Activated CD4-positive, alpha-beta T cell treated with anti-CD3 and anti-CD28 coated beads for 36 hours (primary cell): ENCODE measurements around the gene CARM1. TPM values are rescaled to one million over a fixed set of nuclear protein-coding genes. Genes with fewer than 3 reads are reported as not detected.

Source experiments
- ATAC-seq: fragments of 200-7000 bp; cut with Tn5 transposase; one replicate; pipeline ENCODE4 v1.10.0; 2021; ENCODE audit warnings: mild to moderate bottlenecking, moderate library complexity
- CTCF ChIA-PET: fragments of 350-600 bp; sonication (Branson Sonifier 250); formaldehyde crosslinking; loops from one replicate; lab custom pipeline; 2021; ENCODE audit warnings: antibody characterized with exemption; lab: Charles Lee
- POLR2A ChIA-PET: fragments of 350-600 bp; sonication (Branson Sonifier 250); formaldehyde crosslinking; loops from one replicate; lab custom pipeline; 2021; ENCODE audit warnings: antibody characterized with exemption, inconsistent platforms; lab: Charles Lee
- DNase-seq: peaks from one replicate; pipeline ENCODE4 v3.0.0-alpha.2; 2020
- H3K27ac Mint-ChIP-seq: one replicate; pipeline ENCODE4 v1.8.0; 2021; ENCODE audit warnings: mixed read lengths
- H3K27me3 Mint-ChIP-seq: one replicate; pipeline ENCODE4 v1.8.0; 2021; ENCODE audit warnings: mixed read lengths
- H3K36me3 Mint-ChIP-seq: one replicate; pipeline ENCODE4 v1.8.0; 2021; ENCODE audit warnings: low read depth, mixed read lengths
- H3K4me1 Mint-ChIP-seq: one replicate; pipeline ENCODE4 v1.8.0; 2021; ENCODE audit warnings: mixed read lengths
- H3K4me3 Mint-ChIP-seq: one replicate; pipeline ENCODE4 v1.8.0; 2021; ENCODE audit warnings: mild to moderate bottlenecking, moderate library complexity, mixed read lengths
- H3K9me3 Mint-ChIP-seq: one replicate; pipeline ENCODE4 v1.8.0; 2021; ENCODE audit warnings: low read depth, mixed read lengths
- intact Hi-C, 2 experiments: fragments of 100-400 bp; cut with DNase I in 1 of 2; cut with micrococcal nuclease in 1 of 2; formaldehyde crosslinking; loops; one replicate each; pipeline versions ENCODE4 v1.14.2 to v1.15.1; 2022 to 2024; cut with DNase I, micrococcal nuclease
- microRNA-seq: library from miRNA; unstranded; fragments of <30 nt; microRNA quantifications from one replicate; pipeline ENCODE4 v1.2.0, GENCODE V29; 2021; ENCODE audit warnings: borderline replicate concordance
- total RNA-seq, 2 experiments: library from RNA; stranded (reverse); gene quantifications; one replicate each; pipeline ENCODE4 v1.2.3, GENCODE V29; 2021

Gene CARM1
- total RNA-seq, 2 experiments from 2014 or later = 82.3 to 96.8 TPM

- H3K36me3 Mint-ChIP-seq = peaks cover 11% of the 10 kb centered on the region
- ATAC-seq = no peak
- CTCF ChIA-PET = interaction anchor here (0.6 to 2.7 kb wide), 7 partner anchors 9 to 241 kb away, joined by 3 to 11 read pairs (median 4); no protein-coding TSS in a partner anchor
- no peaks in the 10 kb centered on the region for H3K27me3 Mint-ChIP-seq
- H3K27ac Mint-ChIP-seq = peak overlapping the region; percentile 34
- peaks cover 44% of the 10 kb centered on the region for H3K4me1 Mint-ChIP-seq
- DNase-seq = no peak
- intact Hi-C loops = loop anchor here (1.0 to 10.0 kb wide), 5 partner anchors 21 to 1829 kb away; partner anchors contain the start of genes DNMT1 (in 1 of the 2), JUNB (in 1 of the 2) and ZNF627 (in 1 of the 2)
- POLR2A ChIA-PET = interaction anchor here (0.6 to 0.7 kb wide), 4 partner anchors 128 to 397 kb away, joined by 3 to 9 read pairs (median 4); partner anchors contain the start of gene KRI1
- H3K9me3 Mint-ChIP-seq = no peaks in the 10 kb centered on the region
- H3K4me3 Mint-ChIP-seq = peak overlapping the region; percentile 89
Measured at GRCh38 chr19:10962863-10963262, 91.5 kb downstream of the CARM1 start.

- no peak for DNase-seq
- intact Hi-C loops = loop anchor here (1.0 to 10.0 kb wide), 5 partner anchors 22 to 1828 kb away; partner anchors contain the start of genes DNMT1 (in 1 of the 2), JUNB (in 1 of the 2) and ZNF627 (in 1 of the 2)
- Mint-ChIP-seq H3K4me1 (peaks cover 53% of the 10 kb centered on the region), H3K27me3 (no peaks in the 10 kb centered on the region), H3K4me3 (peak overlapping the region; percentile 89), H3K9me3 (no peaks in the 10 kb centered on the region), H3K36me3 (peaks cover 11% of the 10 kb centered on the region), H3K27ac (peak overlapping the region; percentile 55)
- ChIA-PET POLR2A (no interaction called here), CTCF (interaction anchor here (0.6 to 2.7 kb wide), 5 partner anchors 11 to 159 kb away, joined by 3 to 11 read pairs (median 3); no protein-coding TSS in a partner anchor)
- no peak for ATAC-seq
Measured at GRCh38 chr19:10963865-10964264, 92.5 kb downstream of the CARM1 start.

- peaks cover 53% of the 10 kb centered on the region for H3K4me1 Mint-ChIP-seq
- ATAC-seq (no peak), DNase-seq (no peak)
- no peak overlapping the region for H3K4me3 Mint-ChIP-seq
- H3K9me3 Mint-ChIP-seq = no peaks in the 10 kb centered on the region
- no peak overlapping the region for H3K27ac Mint-ChIP-seq
- H3K27me3 Mint-ChIP-seq = no peaks in the 10 kb centered on the region
- H3K36me3 Mint-ChIP-seq = peaks cover 11% of the 10 kb centered on the region
- POLR2A ChIA-PET = no interaction called here
- CTCF ChIA-PET = interaction anchor here (0.8 to 2.8 kb wide), 2 partner anchors 14 to 23 kb away, joined by 3 to 12 read pairs; no protein-coding TSS in a partner anchor
- intact Hi-C loops = loop anchor here (5.0 to 10.0 kb wide), 4 partner anchors 127 to 1827 kb away; partner anchors contain the start of genes DNMT1 (in 1 of the 2), JUNB (in 1 of the 2) and ZNF627 (in 1 of the 2)
Measured at GRCh38 chr19:10964903-10965302, 93.5 kb downstream of the CARM1 start.

- Mint-ChIP-seq H3K9me3 (no peaks in the 10 kb centered on the region), H3K4me3 (no peak overlapping the region), H3K4me1 (peaks cover 53% of the 10 kb centered on the region), H3K27me3 (no peaks in the 10 kb centered on the region), H3K36me3 (peaks cover 11% of the 10 kb centered on the region), H3K27ac (no peak overlapping the region)
- no peak for DNase-seq
- ATAC-seq = no peak
- intact Hi-C loops = loop anchor here in 1 of 2 experiments (10.0 kb wide), 1 partner anchor 629 kb away; the partner anchor contains the start of gene ZNF627
- ChIA-PET POLR2A (no interaction called here), CTCF (interaction anchor here (0.8 to 2.8 kb wide), 2 partner anchors 14 to 23 kb away, joined by 3 to 12 read pairs; no protein-coding TSS in a partner anchor)
Measured at GRCh38 chr19:10965398-10965797, 94.0 kb downstream of the CARM1 start.

GRCh38 chr19:10966809-10967208 is 95.5 kb downstream of the CARM1 start:
- DNase-seq = no peak
- Mint-ChIP-seq H3K27me3 (no peaks in the 10 kb centered on the region), H3K27ac (no peak overlapping the region), H3K4me3 (no peak overlapping the region), H3K4me1 (peaks cover 58% of the 10 kb centered on the region), H3K9me3 (no peaks in the 10 kb centered on the region), H3K36me3 (peaks cover 11% of the 10 kb centered on the region)
- ChIA-PET CTCF (interaction anchor here (0.5 to 2.8 kb wide), 4 partner anchors 20 to 269 kb away, joined by 3 to 12 read pairs (median 4); no protein-coding TSS in a partner anchor), POLR2A (no interaction called here)
- intact Hi-C loops = loop anchor here in 1 of 2 experiments (10.0 kb wide), 1 partner anchor 628 kb away; the partner anchor contains the start of gene ZNF627
- ATAC-seq = no peak

GRCh38 chr19:10968527-10969135 is 97.3 kb downstream of the CARM1 start:
- intact Hi-C loops = loop anchor here in 1 of 2 experiments (10.0 kb wide), 1 partner anchor 626 kb away; the partner anchor contains the start of gene ZNF627
- ChIA-PET CTCF (interaction anchor here (0.7 to 1.1 kb wide), 2 partner anchors 12 to 14 kb away, joined by 3 read pairs; no protein-coding TSS in a partner anchor), POLR2A (interaction anchor here (0.5 to 1.2 kb wide), 2 partner anchors 32 to 187 kb away, joined by 3 read pairs; partner anchors contain the start of gene SPC24)
- DNase-seq (no peak), ATAC-seq (no peak)
- Mint-ChIP-seq H3K36me3 (peaks cover 14% of the 10 kb centered on the region), H3K4me3 (no peak overlapping the region), H3K27ac (no peak overlapping the region), H3K4me1 (peaks cover 44% of the 10 kb centered on the region), H3K27me3 (no peaks in the 10 kb centered on the region), H3K9me3 (no peaks in the 10 kb centered on the region)

GRCh38 chr19:10971107-10971726 is 99.9 kb downstream of the CARM1 start:
- Mint-ChIP-seq H3K4me3 (no peak overlapping the region), H3K36me3 (peaks cover 8% of the 10 kb centered on the region), H3K27me3 (no peaks in the 10 kb centered on the region), H3K27ac (no peak overlapping the region), H3K4me1 (peaks cover 39% of the 10 kb centered on the region), H3K9me3 (no peaks in the 10 kb centered on the region)
- ChIA-PET POLR2A (no interaction called here), CTCF (interaction anchor here (0.6 to 1.2 kb wide), 2 partner anchors 30 to 271 kb away, joined by 3 to 4 read pairs; no protein-coding TSS in a partner anchor)
- intact Hi-C loops = loop anchor here in 1 of 2 experiments (5.0 kb wide), 1 partner anchor 34 kb away; no protein-coding TSS in a partner anchor
- no peak for ATAC-seq
- DNase-seq = no peak

Small RNA genes within 50 kb of the gene (microRNA-seq; reads per million reads assigned to microRNA genes)
- gene MIR6793 = not detected

Other genes starting within 250 kb of the CARM1 start
- gene SLC44A2, start 246.0 kb upstream of the CARM1 start, total RNA-seq = 100 to 1,000 TPM in 1 of 2 experiments, 10 to 100 TPM in 1; 80.3 to 105 TPM
- gene ILF3, start 217.2 kb upstream of the CARM1 start, total RNA-seq = 100 to 1,000 TPM; 433 to 570 TPM
- gene QTRT1, start 170.1 kb upstream of the CARM1 start, total RNA-seq = 10 to 100 TPM; 51.5 to 52.8 TPM
- gene DNM2, start 153.5 kb upstream of the CARM1 start, total RNA-seq = 100 to 1,000 TPM; 167 to 185 TPM
- 10 to 100 TPM in 1 of 2 experiments, 1 to 10 TPM in 1; 8.7 to 15.3 TPM for gene TMED1, start 35.3 kb upstream of the CARM1 start, total RNA-seq
- gene C19orf38, start 23.1 kb upstream of the CARM1 start, total RNA-seq = 1 to 10 TPM; 2.7 to 3.6 TPM
- gene YIPF2, start 57.1 kb downstream of the CARM1 start, total RNA-seq = 10 to 100 TPM; 15.8 to 21.3 TPM
- 10 to 100 TPM in 1 of 2 experiments, 1 to 10 TPM in 1; 8.6 to 15.5 TPM for gene TIMM29, start 57.3 kb downstream of the CARM1 start, total RNA-seq
- 100 to 1,000 TPM; 102 to 116 TPM for gene SMARCA4, start 89.5 kb downstream of the CARM1 start, total RNA-seq
- gene LDLR, start 217.9 kb downstream of the CARM1 start, total RNA-seq = 10 to 100 TPM; 73.0 to 73.8 TPM